Esophagus muscularis mucosa (tissue), 4 donors: ENCODE results near the gene WDR75. TPM values are rescaled to one million over a fixed set of nuclear protein-coding genes. Genes with fewer than 3 reads are reported as not detected.

Experiments used
- DNase-seq: peaks from one replicate; pipeline ENCODE4 v3.0.0-alpha.2; 2017; ENCODE audit errors: extremely low spot score
- H3K27ac ChIP-seq, 4 donors: fragments of 200-600 bp; sonication (generic); replicated peaks in 1 of 4; 1 replicate in 3 of 4; 2 replicates in 1 of 4; pipeline ENCODE4 v1.5.1; 2016 to 2019; ENCODE audit warnings: mild to moderate bottlenecking in 1 of 4
- H3K27me3 ChIP-seq, 4 donors: fragments of 200-600 bp; sonication (generic); one replicate each; pipeline versions ENCODE4 v1.5.1 to v1.6.0; 2016 to 2019
- H3K36me3 ChIP-seq, 4 donors: fragments of 200-600 bp; sonication (generic); one replicate each; pipeline ENCODE4 v1.5.1; 2016 to 2019
- H3K4me1 ChIP-seq, 4 donors: fragments of 200-600 bp; sonication (generic); one replicate each; pipeline ENCODE4 v1.5.1; 2016 to 2019
- H3K4me3 ChIP-seq, 4 donors: fragments of 200-600 bp; sonication (generic); 1 replicate in 2 of 4; 2 replicates in 2 of 4; pipeline ENCODE4 v1.5.1; 2016 to 2019; ENCODE audit warnings: mild to moderate bottlenecking in 4 of 4, moderate library complexity in 1 of 4
- H3K9me3 ChIP-seq, 4 donors: fragments of 200-600 bp; sonication (generic); 1 replicate in 3 of 4; 2 replicates in 1 of 4; pipeline ENCODE4 v1.5.1; 2016 to 2019
- CTCF ChIP-seq, 3 experiments: fragments of 200-600 bp in 2 of 3; fragments of 450-650 bp in 1 of 3; sonication (generic) in 2 of 3; IDR thresholded peaks; one replicate each; pipeline ENCODE4 v1.5.1; 2017 to 2019; ENCODE audit warnings: antibody characterized with exemption in 3 of 3, mild to moderate bottlenecking in 2 of 3, moderate library complexity in 1 of 3
- EP300 ChIP-seq: sonication (generic); formaldehyde crosslinking; IDR thresholded peaks from one replicate; pipeline ENCODE4 v1.6.1; 2017; ENCODE audit warnings: antibody characterized with exemption
- POLR2A ChIP-seq: fragments of 450-650 bp; IDR thresholded peaks from one replicate; pipeline ENCODE4 v1.6.1; 2017; ENCODE audit warnings: antibody characterized with exemption, moderate library complexity, mild to moderate bottlenecking, low read depth
- POLR2AphosphoS5 ChIP-seq, 2 donors: sonication (generic); formaldehyde crosslinking; IDR thresholded peaks; one replicate each; pipeline ENCODE4 v1.6.1; 2017; ENCODE audit warnings: antibody characterized with exemption in 2 of 2
- WGBS: methylation state at CpG from one replicate; pipeline ENCODE4 v1.1.5; 2018; 5-methylcytosine and 5-hydroxymethylcytosine counted together
- intact Hi-C: fragments of 100-400 bp; cut with DNase I; formaldehyde crosslinking; loops from one replicate; pipeline ENCODE4 v1.15.1; 2023
- total RNA-seq, 4 donors: library from RNA; depleted of rRNA; stranded (reverse); fragments of >200 nt; gene quantifications; one replicate each; pipeline versions ENCODE4 v1.1.0 to v1.2.1, GENCODE V29; 2016

The WDR75 gene
- total RNA-seq, 4 donors from 2014 or later: 18.7 to 35.3 (median 24.7) TPM

GRCh38 chr2:189465076-189465475 lies 23.8 kb downstream of the WDR75 start:
- no peak for DNase-seq
- Histone ChIP-seq H3K27me3 (no peaks in the 10 kb centered on the region), H3K4me1 (no peaks in the 10 kb centered on the region), H3K9me3 (no peaks in the 10 kb centered on the region), H3K27ac (no peak overlapping the region), H3K36me3 (peaks cover 38 to 94% (median 82%) of the 10 kb centered on the region in 4 donors), H3K4me3 (no peak overlapping the region)
- intact Hi-C loops: loop anchor here (5.0 kb wide), 1 partner anchor 112 kb away; no protein-coding TSS in a partner anchor
- 81% methylated on average over 1 of the region's 1 CpG for WGBS
- TF ChIP-seq POLR2AphosphoS5 (IDR thresholded peaks at IDR 0.05): no peak
- no peak for TF ChIP-seq POLR2A
- no peak for TF ChIP-seq EP300
- TF ChIP-seq CTCF (IDR thresholded peaks at IDR 0.05): no peak

- H3K27me3 ChIP-seq: no peaks in the 10 kb centered on the region
- TF ChIP-seq EP300 (no peak), POLR2A (no peak), POLR2AphosphoS5 (IDR thresholded peaks at IDR 0.05) (no peak), CTCF (IDR thresholded peaks at IDR 0.05) (no peak)
- DNase-seq: no peak
- no peaks in the 10 kb centered on the region for H3K9me3 ChIP-seq
- intact Hi-C loops: loop anchor here (5.0 kb wide), 1 partner anchor 112 kb away; no protein-coding TSS in a partner anchor
- no peaks in the 10 kb centered on the region for H3K4me1 ChIP-seq
- WGBS: 82% methylated on average over 3 of the region's 3 CpGs
- no peak overlapping the region for H3K4me3 ChIP-seq
- no peak overlapping the region for H3K27ac ChIP-seq
- peaks cover 42 to 94% (median 82%) of the 10 kb centered on the region in 4 donors for H3K36me3 ChIP-seq
These were observed 24.2 kb downstream of the WDR75 start for GRCh38 chr2:189465478-189465877.

GRCh38 chr2:189466046-189466445 lies 24.8 kb downstream of the WDR75 start:
- Histone ChIP-seq H3K4me1 (no peaks in the 10 kb centered on the region), H3K27me3 (no peaks in the 10 kb centered on the region), H3K9me3 (no peaks in the 10 kb centered on the region), H3K36me3 (peaks cover 45 to 94% (median 82%) of the 10 kb centered on the region in 4 donors), H3K4me3 (no peak overlapping the region), H3K27ac (no peak overlapping the region)
- WGBS: 90% methylated on average over 4 of the region's 4 CpGs
- no peak for DNase-seq
- intact Hi-C loops: loop anchor here (5.0 kb wide), 1 partner anchor 111 kb away; no protein-coding TSS in a partner anchor
- TF ChIP-seq EP300 (no peak), POLR2A (no peak), POLR2AphosphoS5 (IDR thresholded peaks at IDR 0.05) (no peak), CTCF (IDR thresholded peaks at IDR 0.05) (no peak)

- no peak for DNase-seq
- H3K27ac ChIP-seq: no peak overlapping the region
- H3K36me3 ChIP-seq: peaks cover 45 to 95% (median 82%) of the 10 kb centered on the region in 4 donors
- intact Hi-C loops: loop anchor here (5.0 kb wide), 1 partner anchor 111 kb away; no protein-coding TSS in a partner anchor
- H3K4me1 ChIP-seq: no peaks in the 10 kb centered on the region
- no peak overlapping the region for H3K4me3 ChIP-seq
- no peaks in the 10 kb centered on the region for H3K27me3 ChIP-seq
- TF ChIP-seq CTCF (IDR thresholded peaks at IDR 0.05): peak; percentile 52 to 70 (median 57)
- no peak for TF ChIP-seq POLR2AphosphoS5 (IDR thresholded peaks at IDR 0.05)
- no peaks in the 10 kb centered on the region for H3K9me3 ChIP-seq
These were observed 25.4 kb downstream of the WDR75 start for GRCh38 chr2:189466656-189467055.

GRCh38 chr2:189467160-189467559 lies 25.9 kb downstream of the WDR75 start:
- H3K9me3 ChIP-seq: no peaks in the 10 kb centered on the region
- no peak for DNase-seq
- no peak for TF ChIP-seq POLR2AphosphoS5 (IDR thresholded peaks at IDR 0.05)
- TF ChIP-seq EP300: no peak
- TF ChIP-seq CTCF (IDR thresholded peaks at IDR 0.05): no peak
- no peak for TF ChIP-seq POLR2A
- H3K36me3 ChIP-seq: peaks cover 45 to 95% (median 82%) of the 10 kb centered on the region in 4 donors
- H3K27me3 ChIP-seq: no peaks in the 10 kb centered on the region
- H3K4me3 ChIP-seq: no peak overlapping the region
- H3K27ac ChIP-seq: no peak overlapping the region
- intact Hi-C loops: loop anchor here (5.0 kb wide), 1 partner anchor 110 kb away; no protein-coding TSS in a partner anchor
- WGBS: 90% methylated on average over 1 of the region's 1 CpG
- no peaks in the 10 kb centered on the region for H3K4me1 ChIP-seq
